ENCODE measurements around the gene PRDM15.

DNA sequence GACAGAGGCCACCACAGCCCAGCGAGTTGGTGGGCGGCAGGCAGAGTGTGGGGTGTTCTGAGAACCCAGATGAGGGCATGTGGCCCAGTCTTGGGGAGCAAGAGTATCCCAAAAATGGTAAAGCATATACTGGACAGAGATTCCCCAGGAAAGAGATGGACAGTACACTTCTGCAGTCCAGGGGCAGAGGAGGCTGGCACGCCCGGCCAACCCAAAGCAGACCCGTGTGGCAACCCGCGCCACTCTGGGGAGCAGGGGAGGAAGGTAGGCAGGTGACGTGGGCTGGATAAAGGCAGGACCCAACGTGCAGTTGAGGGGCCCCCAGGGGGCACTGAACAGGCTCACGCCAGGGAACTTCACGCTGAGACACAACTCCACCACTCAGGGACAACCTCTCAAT lies 65.9 kb downstream of the PRDM15 start:
- TF ChIP-seq, protein P1, sequence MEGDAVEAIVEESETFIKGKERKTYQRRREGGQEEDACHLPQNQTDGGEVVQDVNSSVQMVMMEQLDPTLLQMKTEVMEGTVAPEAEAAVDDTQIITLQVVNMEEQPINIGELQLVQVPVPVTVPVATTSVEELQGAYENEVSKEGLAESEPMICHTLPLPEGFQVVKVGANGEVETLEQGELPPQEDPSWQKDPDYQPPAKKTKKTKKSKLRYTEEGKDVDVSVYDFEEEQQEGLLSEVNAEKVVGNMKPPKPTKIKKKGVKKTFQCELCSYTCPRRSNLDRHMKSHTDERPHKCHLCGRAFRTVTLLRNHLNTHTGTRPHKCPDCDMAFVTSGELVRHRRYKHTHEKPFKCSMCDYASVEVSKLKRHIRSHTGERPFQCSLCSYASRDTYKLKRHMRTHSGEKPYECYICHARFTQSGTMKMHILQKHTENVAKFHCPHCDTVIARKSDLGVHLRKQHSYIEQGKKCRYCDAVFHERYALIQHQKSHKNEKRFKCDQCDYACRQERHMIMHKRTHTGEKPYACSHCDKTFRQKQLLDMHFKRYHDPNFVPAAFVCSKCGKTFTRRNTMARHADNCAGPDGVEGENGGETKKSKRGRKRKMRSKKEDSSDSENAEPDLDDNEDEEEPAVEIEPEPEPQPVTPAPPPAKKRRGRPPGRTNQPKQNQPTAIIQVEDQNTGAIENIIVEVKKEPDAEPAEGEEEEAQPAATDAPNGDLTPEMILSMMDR (conservative IDR thresholded peaks at IDR 0.05 in 1 of 2, IDR thresholded peaks at IDR 0.05 in 1 of 2; ENCODE audit: extremely low read depth in 1 of 2, insufficient read depth in 1 of 2, low read depth in 1 of 2, low read length in 2 of 2) = no peak
- TF ChIP-seq EZH2 (IDR thresholded peaks at IDR 0.05; ENCODE audit: borderline replicate concordance, low read length) = no peak

All from mammary epithelial cell (primary cell).